ENCODE data around the gene IL34.
"Not testable (repeated sequence)": the region's sequence is repeated elsewhere in the genome, so short reads cannot be mapped to it uniquely, and the experiment has no call there.

The IL34 gene

GRCh38 chr16:70632273-70632672 lies 14.1 kb upstream of the IL34 start:
- no peak for DNase-seq (ENCODE audit: low read depth)

- not testable (repeated sequence) for DNase-seq (ENCODE audit: low read depth)
These were observed 12.7 kb upstream of the IL34 start for GRCh38 chr16:70633617-70634016.

GRCh38 chr16:70634861-70635260 lies 11.5 kb upstream of the IL34 start:
- DNase-seq (ENCODE audit: low read depth), result no peak

- DNase-seq (ENCODE audit: low read depth), result no peak
These were observed 10.9 kb upstream of the IL34 start for GRCh38 chr16:70635336-70636016.

- DNase-seq (ENCODE audit: low read depth), result no peak
These were observed 7.3 kb upstream of the IL34 start for GRCh38 chr16:70638814-70639792.

- DNase-seq (ENCODE audit: low read depth), result no peak
These were observed 3.7 kb upstream of the IL34 start for GRCh38 chr16:70642633-70643032.

- not testable (repeated sequence) for DNase-seq (ENCODE audit: low read depth)
These were observed 3.1 kb upstream of the IL34 start for GRCh38 chr16:70643264-70643663.

GRCh38 chr16:70644763-70645597 lies 1.4 kb upstream of the IL34 start:
- DNase-seq (ENCODE audit: low read depth), result no peak

GRCh38 chr16:70647441-70648359 lies 1.3 kb downstream of the IL34 start:
- no peak for DNase-seq (ENCODE audit: low read depth)

GRCh38 chr16:70648606-70649005 lies 2.2 kb downstream of the IL34 start:
- no peak for DNase-seq (ENCODE audit: low read depth)

GRCh38 chr16:70649300-70649699 lies 2.9 kb downstream of the IL34 start:
- no peak for DNase-seq (ENCODE audit: low read depth)

- no peak for DNase-seq (ENCODE audit: low read depth)
These were observed 3.9 kb downstream of the IL34 start for GRCh38 chr16:70650216-70650615.

- no peak for DNase-seq (ENCODE audit: low read depth)
These were observed 5.2 kb downstream of the IL34 start for GRCh38 chr16:70651524-70651923.

GRCh38 chr16:70652322-70652721 lies 6.0 kb downstream of the IL34 start:
- DNase-seq (ENCODE audit: low read depth), result no peak

- no peak for DNase-seq (ENCODE audit: low read depth)
These were observed 7.0 kb downstream of the IL34 start for GRCh38 chr16:70653406-70653805.

GRCh38 chr16:70653809-70654771 lies 7.7 kb downstream of the IL34 start:
- peak; percentile 60 for DNase-seq (ENCODE audit: low read depth)

GRCh38 chr16:70656065-70656711 lies 9.8 kb downstream of the IL34 start:
- no peak for DNase-seq (ENCODE audit: low read depth)

GRCh38 chr16:70656712-70657263 lies 10.4 kb downstream of the IL34 start:
- no peak for DNase-seq (ENCODE audit: low read depth)

- DNase-seq (ENCODE audit: low read depth), result no peak
These were observed 11.6 kb downstream of the IL34 start for GRCh38 chr16:70657956-70658355.

Data from activated T-helper 9 cell treated with anti-CD3 and anti-CD28 coated beads, Interleukin-2, amount 50 U/mL, for 16 hours (primary cell).